Stimulated activated CD4-positive, alpha-beta T cell treated with anti-CD3 and anti-CD28 coated beads, Interleukin-12 subunit alpha, Interleukin-12 subunit beta, amount 100 ng/mL, for 48 hours (primary cell): Measurements from ENCODE around the gene ACOT13.
"Not testable (repeated sequence)": the region's sequence is repeated elsewhere in the genome, so short reads cannot be mapped to it uniquely, and the experiment has no call there.

Experiments
- DNase-seq, 3 donors: peaks; one replicate each; pipeline ENCODE4 v3.0.0-alpha.2; 2020; ENCODE audit warnings: low read depth in 2 of 3, low spot score in 1 of 3

Gene ACOT13

DNA sequence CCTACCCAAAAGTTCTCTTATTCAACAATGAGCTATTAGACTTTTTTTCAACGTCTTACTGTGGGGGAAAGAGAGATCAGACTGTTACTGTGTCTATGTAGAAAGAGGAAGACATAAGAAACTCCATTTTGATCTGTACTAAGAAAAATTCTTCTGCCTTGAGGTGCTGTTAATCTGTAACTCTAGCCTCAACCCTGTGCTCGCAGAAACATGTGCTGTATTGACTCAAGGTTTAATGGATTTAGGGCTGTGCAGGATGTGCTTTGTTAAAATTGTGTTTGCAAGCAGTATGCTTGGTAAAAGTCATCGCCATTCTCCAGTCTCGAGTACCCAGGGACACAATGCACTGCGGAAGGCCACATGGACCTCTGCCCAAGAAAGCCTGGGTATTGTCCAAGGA, 5.1 kb upstream of the ACOT13 start:
- DNase-seq = not testable (repeated sequence)

- DNase-seq = no peak
Measured at GRCh38 chr6:24662236-24662635, 4.6 kb upstream of the ACOT13 start.

DNA sequence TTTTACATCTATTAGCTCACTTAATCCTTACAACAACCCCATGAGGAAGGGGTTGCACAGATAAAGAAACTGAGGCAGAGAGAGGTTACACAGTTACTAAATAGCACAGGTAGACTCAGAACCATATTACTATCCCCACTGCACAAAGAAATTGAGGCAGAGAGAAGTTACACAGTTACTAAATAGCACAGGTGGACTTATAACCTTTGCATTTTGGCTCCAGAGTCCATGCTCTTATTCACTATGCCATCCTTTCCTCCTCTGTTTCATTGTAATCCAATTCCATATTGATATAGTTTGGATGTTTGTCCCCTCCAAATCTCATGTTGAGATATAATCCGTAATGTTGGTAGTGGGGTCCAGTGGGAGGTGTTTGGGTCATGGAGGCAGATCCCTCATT, 3.7 kb upstream of the ACOT13 start:
- no peak for DNase-seq

- DNase-seq = no peak
Measured at GRCh38 chr6:24664046-24664987, 2.6 kb upstream of the ACOT13 start.

DNA sequence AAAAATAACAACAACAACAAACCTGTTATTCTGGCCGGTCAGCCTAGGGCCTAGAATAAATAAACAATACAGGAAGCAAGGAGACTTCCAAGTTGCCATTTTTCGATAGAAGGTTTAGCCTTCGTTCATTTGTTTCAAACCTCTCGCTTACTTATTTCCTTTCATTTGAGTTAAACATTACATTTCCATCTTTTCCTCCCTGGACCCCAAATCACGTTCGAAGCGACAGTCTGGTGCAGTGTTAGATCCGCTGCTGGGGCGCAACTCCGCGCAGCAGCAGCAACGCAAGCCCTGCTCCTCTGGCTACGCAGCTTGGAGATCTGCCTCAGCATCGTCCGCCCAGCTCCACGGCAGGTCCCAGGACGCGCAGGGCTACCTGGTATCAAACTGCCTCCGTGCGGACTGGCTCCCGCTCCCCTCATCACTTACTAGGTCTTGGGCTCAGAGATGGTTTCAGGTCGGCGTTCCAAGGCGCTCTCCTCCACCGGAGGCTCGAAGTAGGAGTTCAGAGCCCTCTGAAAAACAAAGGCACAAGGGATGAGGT, 708 bp upstream of the ACOT13 start:
- DNase-seq = peak in 2 of 3 donors; percentile 15 to 25

DNA sequence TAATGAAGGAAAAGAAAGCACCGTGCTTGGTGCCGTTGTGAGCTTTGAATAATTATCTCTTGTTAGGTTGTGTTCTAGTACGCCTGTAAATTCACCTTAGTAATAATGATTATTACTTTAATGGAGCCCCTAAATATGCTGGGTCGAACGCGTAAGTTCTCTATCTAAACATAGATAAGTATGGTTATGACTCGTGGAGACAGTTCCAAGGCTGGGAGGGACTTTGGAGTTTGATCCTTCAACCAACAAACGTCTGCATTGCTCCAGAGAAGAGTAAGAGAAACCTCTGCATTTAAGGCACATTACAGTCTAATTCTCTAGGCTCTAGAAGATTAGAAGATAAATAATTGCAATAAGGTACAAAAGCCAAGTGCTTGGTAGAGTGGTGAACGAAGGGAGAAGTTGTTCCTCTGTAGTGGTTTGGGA, 514 bp downstream of the ACOT13 start:
- DNase-seq = no peak

- not testable (repeated sequence) for DNase-seq
Measured at GRCh38 chr6:24668066-24668996, 1.5 kb downstream of the ACOT13 start.

GRCh38 chr6:24668997-24669361, 2.1 kb downstream of the ACOT13 start:
- no peak for DNase-seq

DNA sequence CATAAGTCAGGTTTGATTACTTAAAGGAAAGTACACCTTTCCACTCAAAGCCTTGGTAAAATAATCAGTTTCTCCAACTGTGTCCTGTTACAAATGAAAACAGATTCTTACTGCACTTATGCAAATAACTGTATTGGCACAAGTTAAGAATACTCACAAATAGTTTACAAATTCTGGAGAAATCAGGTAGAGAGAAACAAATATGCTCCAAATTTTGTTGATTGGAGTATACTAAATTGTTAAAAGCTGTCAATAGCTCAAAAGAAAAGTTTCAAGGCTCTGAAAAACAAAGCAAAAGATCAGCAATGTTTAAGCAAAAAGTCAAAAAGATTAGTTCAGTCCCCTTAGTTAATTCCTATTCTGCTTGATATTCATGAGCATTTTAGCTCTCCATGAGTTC, 3.6 kb downstream of the ACOT13 start:
- DNase-seq = not testable (repeated sequence)

GRCh38 chr6:24671077-24671476, 4.2 kb downstream of the ACOT13 start:
- DNase-seq = not testable (repeated sequence)

GRCh38 chr6:24672620-24673182, 5.8 kb downstream of the ACOT13 start:
- DNase-seq = no peak

DNA sequence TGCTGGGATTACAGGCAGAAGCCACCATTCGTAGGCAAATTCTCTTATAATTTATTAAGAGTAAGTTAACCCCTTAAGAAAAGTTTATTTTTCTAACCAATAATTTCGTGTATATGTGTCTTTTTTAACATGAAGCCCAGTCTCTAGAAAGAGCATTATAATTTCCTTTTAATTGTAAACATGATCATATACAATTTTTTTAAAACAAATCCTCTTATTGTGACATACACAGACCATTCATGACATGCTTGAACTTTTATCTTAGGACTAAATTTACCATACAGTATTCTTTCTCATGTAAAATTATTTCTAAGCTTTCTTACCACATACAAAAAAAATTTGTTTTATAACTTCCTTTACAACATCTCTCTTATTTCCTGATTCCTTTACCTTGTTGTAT, 6.7 kb downstream of the ACOT13 start:
- DNase-seq = no peak

- not testable (repeated sequence) for DNase-seq
Measured at GRCh38 chr6:24678792-24679352, 12.0 kb downstream of the ACOT13 start.

DNA sequence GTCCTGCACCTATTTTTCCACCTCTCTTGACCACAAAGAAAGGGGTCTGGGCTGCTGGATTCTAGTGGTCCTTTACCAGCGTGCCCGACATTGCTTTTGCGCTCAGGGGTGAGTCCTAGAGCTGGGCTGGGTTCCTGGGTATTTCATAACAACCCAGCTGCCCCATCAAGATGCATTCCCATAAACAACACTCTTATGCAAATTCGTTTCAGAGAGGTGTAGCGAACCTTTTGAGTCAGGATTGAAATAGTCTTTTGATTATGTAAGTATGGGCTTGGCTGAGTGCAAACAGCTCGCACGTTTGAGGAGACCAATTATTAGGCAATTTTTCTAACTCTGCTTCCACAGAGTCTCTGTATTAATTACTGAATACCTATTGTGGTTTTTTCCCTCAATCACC, 13.7 kb downstream of the ACOT13 start:
- DNase-seq = no peak

GRCh38 chr6:24683297-24684296, 16.7 kb downstream of the ACOT13 start:
- no peak for DNase-seq

- no peak for DNase-seq
Measured at GRCh38 chr6:24686408-24686807, 19.5 kb downstream of the ACOT13 start.

GRCh38 chr6:24686946-24687345, 20.1 kb downstream of the ACOT13 start:
- DNase-seq = no peak

DNA sequence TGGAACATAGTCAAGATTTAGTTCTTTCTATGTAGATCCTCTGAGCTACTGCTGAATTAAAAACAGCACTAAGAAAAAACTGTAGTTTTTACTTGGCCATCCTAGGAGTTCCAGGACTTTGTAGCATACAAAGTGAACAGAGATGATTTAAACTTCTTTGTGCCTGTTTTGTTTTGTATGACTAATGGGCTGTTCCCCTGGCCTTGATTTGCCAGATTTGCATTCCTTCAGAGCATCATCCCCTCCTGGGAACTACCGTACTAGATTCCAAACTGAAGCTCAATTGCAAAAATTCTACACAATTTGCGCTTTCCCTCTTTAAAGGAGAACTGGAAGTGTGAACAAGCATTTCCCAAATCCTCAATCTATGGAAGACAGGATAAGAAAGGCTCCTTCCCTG, 23.1 kb downstream of the ACOT13 start:
- no peak for DNase-seq

- no peak for DNase-seq
Measured at GRCh38 chr6:24690593-24690992, 23.7 kb downstream of the ACOT13 start.

DNA sequence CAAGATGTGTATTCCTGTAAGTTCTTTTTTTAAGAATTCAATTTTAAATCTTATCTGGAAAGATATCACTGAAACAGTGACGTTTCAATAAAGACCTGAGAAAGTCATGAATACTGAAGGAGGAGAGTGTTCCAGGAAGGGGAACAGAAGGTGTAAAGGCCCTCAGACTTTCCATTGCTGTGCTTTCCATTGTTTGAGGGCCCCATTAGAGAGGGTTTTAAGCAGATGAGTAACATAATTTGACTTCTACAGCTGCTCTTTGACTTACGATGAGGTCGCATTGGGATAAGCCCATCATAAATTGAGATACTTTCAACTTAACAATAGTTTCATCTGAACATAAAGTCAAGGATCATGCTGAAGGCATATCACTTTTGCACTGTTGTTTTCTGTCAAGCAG, 24.7 kb downstream of the ACOT13 start:
- no peak for DNase-seq
